K562 treated with DMSO at 1 percent for 4 hours (cell line): ENCODE results near the gene MAN2A1. TPM values are rescaled to one million over a fixed set of nuclear protein-coding genes. Genes with fewer than 3 reads are reported as not detected.

ENCODE experiments used
- total RNA-seq: library from RNA; unstranded; fragments of 300-600 nt; gene quantifications from 2 replicates; pipeline ENCODE4 v1.2.3, GENCODE V29; 2022; ENCODE audit not compliant: insufficient read depth

MAN2A1 gene
- 10.9 and 11.6 TPM in 2 replicates for total RNA-seq

DNA sequence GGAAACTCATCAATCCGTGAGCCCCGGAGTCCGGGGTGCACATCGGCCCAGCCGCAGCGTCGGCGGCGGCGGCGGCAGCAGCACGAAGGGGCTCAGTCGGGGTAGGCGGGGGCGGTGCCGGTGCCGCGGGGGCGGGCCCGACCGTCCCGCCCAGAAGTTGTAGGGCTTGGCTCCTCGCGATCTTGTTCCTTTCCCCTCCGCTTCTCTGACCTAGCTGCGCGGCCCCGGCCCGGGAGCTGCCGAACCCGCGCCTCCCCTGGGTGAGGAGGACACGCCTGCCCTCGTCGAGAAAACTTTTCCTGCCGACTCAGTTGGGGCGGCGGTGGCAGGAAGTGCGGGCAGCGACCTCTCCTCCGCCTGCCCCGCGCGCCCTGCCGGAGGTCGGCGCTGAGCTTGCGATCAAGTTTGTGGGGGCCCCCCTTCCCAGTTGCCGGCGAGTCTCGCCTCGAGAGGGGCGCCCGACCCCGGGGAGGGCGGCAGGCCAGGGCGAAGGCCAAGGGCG lies at the start of gene MAN2A1:
Gene MAN2A1, plus strand, starts transcription at position 188 of the 502 bp plus-strand sequence. CDS start 491 bp downstream, outside the sequence.

